Glutamatergic neuron (in vitro differentiated cells): ENCODE results near the gene LAMA2. TPM values are rescaled to one million over a fixed set of nuclear protein-coding genes. Genes with fewer than 3 reads are reported as not detected.

Source experiments
- DNase-seq: peaks from one replicate; pipeline ENCODE4 v3.0.0; 2022
- H3K27ac Mint-ChIP-seq: one replicate; pipeline ENCODE4 v1.8.0; 2020; ENCODE audit warnings: mild to moderate bottlenecking, mixed read lengths, inconsistent platforms; ENCODE audit not compliant: unreplicated experiment
- H3K27me3 Mint-ChIP-seq: one replicate; pipeline ENCODE4 v1.8.0; 2020; ENCODE audit warnings: mild to moderate bottlenecking, moderate library complexity, mixed read lengths, inconsistent platforms; ENCODE audit not compliant: unreplicated experiment
- H3K36me3 Mint-ChIP-seq: one replicate; pipeline ENCODE4 v1.8.0; 2020; ENCODE audit warnings: mild to moderate bottlenecking, mixed read lengths, inconsistent platforms; ENCODE audit not compliant: unreplicated experiment
- H3K4me1 Mint-ChIP-seq: one replicate; pipeline ENCODE4 v1.8.0; 2020; ENCODE audit warnings: mild to moderate bottlenecking, low read depth, mixed read lengths, inconsistent platforms; ENCODE audit not compliant: unreplicated experiment
- H3K4me3 Mint-ChIP-seq: one replicate; pipeline ENCODE4 v1.8.0; 2020; ENCODE audit warnings: mild to moderate bottlenecking, mixed read lengths, inconsistent platforms; ENCODE audit not compliant: unreplicated experiment
- H3K9me3 Mint-ChIP-seq: one replicate; pipeline ENCODE4 v1.8.0; 2020; ENCODE audit warnings: mild to moderate bottlenecking, moderate library complexity, mixed read lengths, inconsistent platforms; ENCODE audit not compliant: unreplicated experiment
- total RNA-seq: library from RNA; stranded (reverse); fragmentation: NEBNext Ultra II Directional; extraction: Animal tissue kit (Norgen Biotek cat#: 25700); gene quantifications from one replicate; pipeline ENCODE4 v1.2.1, GENCODE V29; 2021; ENCODE audit not compliant: unreplicated experiment
- TF ChIP-seq, protein P1 (sequence below): fragments of 200-600 bp; sonication (generic); IDR thresholded peaks from one replicate; pipeline ENCODE4 v1.5.0; 2021; ENCODE audit not compliant: partially characterized antibody, unreplicated experiment

The LAMA2 gene
- total RNA-seq, 1 donor from 2014 or later: 2.4 TPM

DNA sequence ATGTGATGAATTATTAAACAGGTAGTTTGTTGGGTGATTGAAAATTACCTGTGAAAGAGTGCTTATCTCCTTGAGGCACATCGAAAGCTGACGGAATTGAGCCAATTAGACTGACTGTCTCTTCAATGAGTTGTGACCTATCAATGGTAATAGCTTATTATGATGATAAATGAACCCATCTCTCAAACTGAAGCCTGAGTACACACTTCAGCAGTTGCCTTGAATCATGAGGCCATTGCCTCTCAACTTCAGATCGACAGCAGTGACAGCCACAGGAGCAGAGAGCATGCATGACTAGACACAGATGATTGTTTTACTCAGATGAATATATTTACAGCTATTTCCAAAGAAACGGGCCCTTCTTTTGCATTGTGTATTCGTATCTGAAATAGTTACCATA, 323.9 kb downstream of the LAMA2 start:
- H3K27me3 Mint-ChIP-seq: no peaks in the 10 kb centered on the region
- no peaks in the 10 kb centered on the region for H3K9me3 Mint-ChIP-seq
- H3K4me3 Mint-ChIP-seq: no peak overlapping the region

DNA sequence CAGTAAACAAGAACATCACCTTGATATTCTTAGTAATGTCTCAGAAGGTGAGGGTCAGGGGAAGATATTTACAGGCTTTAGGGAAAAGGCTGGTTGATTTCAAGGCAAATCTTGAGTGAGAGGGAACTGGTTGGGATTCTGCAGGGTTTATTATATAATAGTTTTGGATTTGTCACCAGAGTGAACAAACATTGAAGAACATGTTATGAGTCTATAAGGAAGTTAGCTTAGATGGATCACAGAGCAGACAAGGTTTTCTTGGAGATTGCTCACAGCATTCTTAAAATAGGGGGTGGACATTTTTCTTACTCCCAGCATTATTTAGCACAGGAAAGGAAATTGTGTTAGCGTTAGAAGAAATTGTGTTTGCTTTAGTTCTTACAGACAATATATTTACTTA, 324.9 kb downstream of the LAMA2 start:
- Mint-ChIP-seq H3K27me3 (no peaks in the 10 kb centered on the region), H3K4me3 (no peak overlapping the region), H3K4me1 (peaks cover 13% of the 10 kb centered on the region), H3K27ac (no peak overlapping the region), H3K9me3 (no peaks in the 10 kb centered on the region), H3K36me3 (no peaks in the 10 kb centered on the region)
- TF ChIP-seq, protein P1, sequence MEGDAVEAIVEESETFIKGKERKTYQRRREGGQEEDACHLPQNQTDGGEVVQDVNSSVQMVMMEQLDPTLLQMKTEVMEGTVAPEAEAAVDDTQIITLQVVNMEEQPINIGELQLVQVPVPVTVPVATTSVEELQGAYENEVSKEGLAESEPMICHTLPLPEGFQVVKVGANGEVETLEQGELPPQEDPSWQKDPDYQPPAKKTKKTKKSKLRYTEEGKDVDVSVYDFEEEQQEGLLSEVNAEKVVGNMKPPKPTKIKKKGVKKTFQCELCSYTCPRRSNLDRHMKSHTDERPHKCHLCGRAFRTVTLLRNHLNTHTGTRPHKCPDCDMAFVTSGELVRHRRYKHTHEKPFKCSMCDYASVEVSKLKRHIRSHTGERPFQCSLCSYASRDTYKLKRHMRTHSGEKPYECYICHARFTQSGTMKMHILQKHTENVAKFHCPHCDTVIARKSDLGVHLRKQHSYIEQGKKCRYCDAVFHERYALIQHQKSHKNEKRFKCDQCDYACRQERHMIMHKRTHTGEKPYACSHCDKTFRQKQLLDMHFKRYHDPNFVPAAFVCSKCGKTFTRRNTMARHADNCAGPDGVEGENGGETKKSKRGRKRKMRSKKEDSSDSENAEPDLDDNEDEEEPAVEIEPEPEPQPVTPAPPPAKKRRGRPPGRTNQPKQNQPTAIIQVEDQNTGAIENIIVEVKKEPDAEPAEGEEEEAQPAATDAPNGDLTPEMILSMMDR: no peak
- DNase-seq: no peak

More for the DNA sequence above, 323.9 kb downstream of the LAMA2 start:
- no peak for DNase-seq
- Mint-ChIP-seq H3K4me1 (peaks cover 13% of the 10 kb centered on the region), H3K36me3 (no peaks in the 10 kb centered on the region), H3K27ac (no peak overlapping the region)
- TF ChIP-seq, protein P1: no peak

DNA sequence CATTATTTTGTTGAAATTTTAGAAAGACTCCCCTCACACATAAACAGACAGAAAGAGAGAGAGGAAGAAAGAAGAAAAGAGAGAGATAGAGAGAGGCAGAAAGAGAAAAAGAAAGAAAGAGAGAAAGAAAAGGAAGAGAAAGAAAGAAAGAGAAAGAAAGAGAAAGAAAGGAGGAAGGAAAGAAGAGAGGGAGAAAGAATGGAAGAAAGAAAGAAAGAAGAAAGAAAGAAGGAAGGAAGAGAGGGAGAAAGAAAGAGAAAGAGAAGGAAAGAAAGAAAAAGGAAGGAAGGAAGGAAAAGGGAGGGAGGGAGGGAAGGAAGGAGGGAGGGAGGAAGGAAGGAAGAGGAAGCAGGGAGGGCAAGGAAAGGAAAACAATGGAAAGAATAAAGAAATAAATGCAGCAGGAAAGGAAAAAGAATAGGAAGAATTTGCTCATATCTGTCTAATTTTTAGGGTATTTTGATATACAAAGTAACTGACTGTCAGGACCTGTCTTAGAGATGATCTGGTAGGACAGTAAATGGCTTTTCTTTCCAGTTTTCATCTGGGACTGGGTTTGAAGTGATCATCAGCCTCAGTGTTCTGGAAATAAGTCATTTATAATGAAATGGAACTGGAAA, 325.6 kb downstream of the LAMA2 start:
- Mint-ChIP-seq H3K27ac (no peak overlapping the region), H3K4me1 (peaks cover 13% of the 10 kb centered on the region), H3K36me3 (no peaks in the 10 kb centered on the region), H3K27me3 (no peaks in the 10 kb centered on the region), H3K4me3 (no peak overlapping the region), H3K9me3 (no peaks in the 10 kb centered on the region)
- TF ChIP-seq, protein P1: no peak
- no peak for DNase-seq

DNA sequence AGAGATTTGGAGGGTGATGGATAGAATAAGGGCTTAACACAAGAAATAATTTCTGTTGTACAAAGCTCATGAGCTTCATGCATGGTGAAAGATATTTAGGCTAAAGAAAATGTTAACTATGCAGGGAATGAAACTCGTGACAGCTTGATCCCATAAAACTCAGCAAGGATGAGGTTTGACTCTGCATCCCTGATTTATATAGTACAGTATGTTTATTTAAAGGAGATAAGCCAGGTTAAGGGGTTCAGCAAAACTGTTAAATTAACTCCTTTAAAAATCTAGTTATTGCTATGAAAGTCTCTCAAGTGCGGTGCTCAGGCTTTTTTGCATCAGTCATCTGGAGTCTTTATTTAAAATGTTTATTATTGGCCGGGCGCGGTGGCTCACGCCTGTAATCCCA, 326.4 kb downstream of the LAMA2 start:
- no peak for DNase-seq
- H3K4me3 Mint-ChIP-seq: no peak overlapping the region
- TF ChIP-seq, protein P1: no peak
- H3K27ac Mint-ChIP-seq: no peak overlapping the region
- no peaks in the 10 kb centered on the region for H3K27me3 Mint-ChIP-seq
- H3K36me3 Mint-ChIP-seq: no peaks in the 10 kb centered on the region
- H3K4me1 Mint-ChIP-seq: peaks cover 13% of the 10 kb centered on the region
- H3K9me3 Mint-ChIP-seq: no peaks in the 10 kb centered on the region

DNA sequence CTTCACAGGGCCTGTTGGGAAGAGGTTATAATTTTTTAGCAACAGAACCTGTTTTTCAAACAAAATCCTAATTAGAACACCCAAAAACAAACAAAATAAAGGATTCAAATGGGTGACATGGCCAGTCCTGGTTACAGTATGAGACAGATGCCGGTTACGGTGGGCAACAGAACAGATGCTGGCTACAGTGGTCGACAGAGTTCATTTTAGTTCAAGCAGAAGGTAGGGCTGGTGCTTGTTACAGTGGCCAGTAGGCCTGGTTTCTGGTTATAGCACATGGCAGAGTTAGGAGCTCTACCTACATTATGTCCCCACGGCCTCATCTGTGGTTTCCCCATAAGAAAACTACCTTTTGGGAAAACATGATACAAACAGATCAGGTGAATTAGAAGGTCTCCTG, 327.7 kb downstream of the LAMA2 start:
- Mint-ChIP-seq H3K4me1 (peaks cover 13% of the 10 kb centered on the region), H3K27me3 (no peaks in the 10 kb centered on the region), H3K9me3 (no peaks in the 10 kb centered on the region), H3K27ac (peak overlapping the region; percentile 67), H3K4me3 (no peak overlapping the region), H3K36me3 (no peaks in the 10 kb centered on the region)
- no peak for DNase-seq
- TF ChIP-seq, protein P1: no peak
